ENCODE measurements around the gene SULT1A2. TPM values are rescaled to one million over a fixed set of nuclear protein-coding genes. Genes with fewer than 3 reads are reported as not detected.
"Not testable (repeated sequence)": the region's sequence is repeated elsewhere in the genome, so short reads cannot be mapped to it uniquely, and the experiment has no call there.

The SULT1A2 gene
- polyA plus RNA-seq, 1 donor (not counting 4 experiments of a cell fraction or from before 2014, with no cell fraction given): not detected

- no peak overlapping the region for H3K9ac ChIP-seq (ENCODE audit: control insufficient read depth, extremely low read depth, insufficient read depth, low read length)
- no peak overlapping the region for H3K4me2 ChIP-seq (ENCODE audit: control insufficient read depth, extremely low read depth, insufficient read depth, low read depth, low read length)
- TF ChIP-seq EZH2 (IDR thresholded peaks at IDR 0.05; ENCODE audit: low read length): no peak
- TF ChIP-seq CTCF (optimal IDR thresholded peaks at IDR 0.05 in 1 of 3, IDR thresholded peaks at IDR 0.05 in 1 of 3, conservative IDR thresholded peaks at IDR 0.05 in 1 of 3; ENCODE audit: extremely low read depth in 1 of 3, insufficient read depth in 2 of 3, low read length in 3 of 3): no peak
Observed at GRCh38 chr16:28596115-28596630, 677 bp downstream of the SULT1A2 start.

GRCh38 chr16:28595451-28595850 is 1.4 kb downstream of the SULT1A2 start:
- dilution Hi-C loops (cut with MboI; ENCODE audit: extremely low pct_ligation_motif_present, low sequenced_read_pairs); H3K9me3 ChIP-seq (ENCODE audit: control insufficient read depth, low read depth, low read length); H3K27me3 ChIP-seq (ENCODE audit: control insufficient read depth, extremely low read depth, insufficient read depth, low read length); DNase-seq (ENCODE audit: low read depth, low spot score); H3K9ac ChIP-seq (ENCODE audit: control insufficient read depth, extremely low read depth, insufficient read depth, low read length); FAIRE-seq; H3K4me1 ChIP-seq (ENCODE audit: control insufficient read depth, extremely low read depth, insufficient read depth, low read length); H2AFZ ChIP-seq (ENCODE audit: control insufficient read depth, low read length); H3K79me2 ChIP-seq (ENCODE audit: control insufficient read depth, insufficient read depth, low read length); H3K9me1 ChIP-seq (ENCODE audit: control insufficient read depth, extremely low read depth, insufficient read depth, low read length); H3K27ac ChIP-seq (ENCODE audit: control insufficient read depth, insufficient read depth, low read length); H3K36me3 ChIP-seq (ENCODE audit: control insufficient read depth in 2 of 2, extremely low read depth in 1 of 2, insufficient read depth in 2 of 2, low read length in 2 of 2); H4K20me1 ChIP-seq (ENCODE audit: control insufficient read depth, extremely low read depth, insufficient read depth, low read length); H3K4me3 ChIP-seq (ENCODE audit: control insufficient read depth in 2 of 3, extremely low read depth in 1 of 3, insufficient read depth in 2 of 3, low read depth in 1 of 3, low read length in 3 of 3); H3K4me2 ChIP-seq (ENCODE audit: control insufficient read depth, extremely low read depth, insufficient read depth, low read depth, low read length): not testable (repeated sequence)

More at GRCh38 chr16:28596115-28596630, 677 bp downstream of the SULT1A2 start:
- Histone ChIP-seq H3K27ac (ENCODE audit: control insufficient read depth, insufficient read depth, low read length) (no peak overlapping the region), H3K9me3 (ENCODE audit: control insufficient read depth, low read depth, low read length) (no peaks in the 10 kb centered on the region), H3K4me1 (ENCODE audit: control insufficient read depth, extremely low read depth, insufficient read depth, low read length) (no peaks in the 10 kb centered on the region), H3K79me2 (ENCODE audit: control insufficient read depth, insufficient read depth, low read length) (no peaks in the 10 kb centered on the region), H3K4me3 (ENCODE audit: control insufficient read depth in 2 of 3, extremely low read depth in 1 of 3, insufficient read depth in 2 of 3, low read depth in 1 of 3, low read length in 3 of 3) (no peak overlapping the region), H3K27me3 (ENCODE audit: control insufficient read depth, extremely low read depth, insufficient read depth, low read length) (no peaks in the 10 kb centered on the region), H3K36me3 (ENCODE audit: control insufficient read depth in 2 of 2, extremely low read depth in 1 of 2, insufficient read depth in 2 of 2, low read length in 2 of 2) (no peaks in the 10 kb centered on the region), H3K9me1 (ENCODE audit: control insufficient read depth, extremely low read depth, insufficient read depth, low read length) (no peaks in the 10 kb centered on the region), H4K20me1 (ENCODE audit: control insufficient read depth, extremely low read depth, insufficient read depth, low read length) (no peaks in the 10 kb centered on the region), H2AFZ (ENCODE audit: control insufficient read depth, low read length) (no peak overlapping the region)
- FAIRE-seq: no peak
- dilution Hi-C loops (cut with MboI; ENCODE audit: extremely low pct_ligation_motif_present, low sequenced_read_pairs): no loop called here
- DNase-seq (ENCODE audit: low read depth, low spot score): no peak

GRCh38 chr16:28592979-28593553 is 3.8 kb downstream of the SULT1A2 start:
- H3K4me1 ChIP-seq (ENCODE audit: control insufficient read depth, extremely low read depth, insufficient read depth, low read length): no peaks in the 10 kb centered on the region
- TF ChIP-seq CTCF (optimal IDR thresholded peaks at IDR 0.05 in 1 of 3, IDR thresholded peaks at IDR 0.05 in 1 of 3, conservative IDR thresholded peaks at IDR 0.05 in 1 of 3; ENCODE audit: extremely low read depth in 1 of 3, insufficient read depth in 2 of 3, low read length in 3 of 3) (no peak), EZH2 (IDR thresholded peaks at IDR 0.05; ENCODE audit: low read length) (no peak)
- no peak overlapping the region for H3K4me3 ChIP-seq (ENCODE audit: control insufficient read depth in 2 of 3, extremely low read depth in 1 of 3, insufficient read depth in 2 of 3, low read depth in 1 of 3, low read length in 3 of 3)
- peaks cover 0 to 6% of the 10 kb centered on the region in 2 experiments for H3K36me3 ChIP-seq (ENCODE audit: control insufficient read depth in 2 of 2, extremely low read depth in 1 of 2, insufficient read depth in 2 of 2, low read length in 2 of 2)
- no peaks in the 10 kb centered on the region for H3K9me3 ChIP-seq (ENCODE audit: control insufficient read depth, low read depth, low read length)
- no peak overlapping the region for H3K4me2 ChIP-seq (ENCODE audit: control insufficient read depth, extremely low read depth, insufficient read depth, low read depth, low read length)
- FAIRE-seq (no peak), DNase-seq (ENCODE audit: low read depth, low spot score) (no peak)
- H3K27ac ChIP-seq (ENCODE audit: control insufficient read depth, insufficient read depth, low read length): no peak overlapping the region
- no peaks in the 10 kb centered on the region for H3K79me2 ChIP-seq (ENCODE audit: control insufficient read depth, insufficient read depth, low read length)
- dilution Hi-C loops (cut with MboI; ENCODE audit: extremely low pct_ligation_motif_present, low sequenced_read_pairs): no loop called here
- H3K9me1 ChIP-seq (ENCODE audit: control insufficient read depth, extremely low read depth, insufficient read depth, low read length): no peaks in the 10 kb centered on the region
- H3K27me3 ChIP-seq (ENCODE audit: control insufficient read depth, extremely low read depth, insufficient read depth, low read length): no peaks in the 10 kb centered on the region
- no peaks in the 10 kb centered on the region for H4K20me1 ChIP-seq (ENCODE audit: control insufficient read depth, extremely low read depth, insufficient read depth, low read length)
- H3K9ac ChIP-seq (ENCODE audit: control insufficient read depth, extremely low read depth, insufficient read depth, low read length): no peak overlapping the region
- H2AFZ ChIP-seq (ENCODE audit: control insufficient read depth, low read length): no peak overlapping the region

Measured in keratinocyte (primary cell).